ENCODE results near the gene ALLC. TPM values are rescaled to one million over a fixed set of nuclear protein-coding genes. Genes with fewer than 3 reads are reported as not detected.

The ALLC gene
- polyA plus RNA-seq, 2 of the 4 experiments (the other 2 are of a cell fraction): not detected

DNA sequence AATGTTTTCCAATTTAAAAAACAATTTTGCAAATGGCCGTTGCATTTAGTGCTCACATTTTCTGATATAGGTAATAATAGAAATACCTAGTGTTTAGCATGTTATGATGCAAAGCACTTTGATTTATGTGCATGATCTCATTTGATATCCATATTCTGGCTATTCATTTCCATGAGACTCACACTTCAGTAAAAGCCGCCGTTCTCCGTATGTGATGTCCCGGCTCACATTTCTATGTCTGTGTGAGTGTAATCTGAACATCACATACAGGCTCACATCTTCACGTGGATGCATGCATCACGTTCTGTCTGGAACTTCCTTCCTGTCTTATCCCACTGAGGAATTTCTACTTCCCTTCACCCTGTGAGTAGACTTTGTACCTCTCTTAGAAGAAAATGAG, 91.2 kb downstream of the ALLC start (continued):
- TF ChIP-seq, protein P1, sequence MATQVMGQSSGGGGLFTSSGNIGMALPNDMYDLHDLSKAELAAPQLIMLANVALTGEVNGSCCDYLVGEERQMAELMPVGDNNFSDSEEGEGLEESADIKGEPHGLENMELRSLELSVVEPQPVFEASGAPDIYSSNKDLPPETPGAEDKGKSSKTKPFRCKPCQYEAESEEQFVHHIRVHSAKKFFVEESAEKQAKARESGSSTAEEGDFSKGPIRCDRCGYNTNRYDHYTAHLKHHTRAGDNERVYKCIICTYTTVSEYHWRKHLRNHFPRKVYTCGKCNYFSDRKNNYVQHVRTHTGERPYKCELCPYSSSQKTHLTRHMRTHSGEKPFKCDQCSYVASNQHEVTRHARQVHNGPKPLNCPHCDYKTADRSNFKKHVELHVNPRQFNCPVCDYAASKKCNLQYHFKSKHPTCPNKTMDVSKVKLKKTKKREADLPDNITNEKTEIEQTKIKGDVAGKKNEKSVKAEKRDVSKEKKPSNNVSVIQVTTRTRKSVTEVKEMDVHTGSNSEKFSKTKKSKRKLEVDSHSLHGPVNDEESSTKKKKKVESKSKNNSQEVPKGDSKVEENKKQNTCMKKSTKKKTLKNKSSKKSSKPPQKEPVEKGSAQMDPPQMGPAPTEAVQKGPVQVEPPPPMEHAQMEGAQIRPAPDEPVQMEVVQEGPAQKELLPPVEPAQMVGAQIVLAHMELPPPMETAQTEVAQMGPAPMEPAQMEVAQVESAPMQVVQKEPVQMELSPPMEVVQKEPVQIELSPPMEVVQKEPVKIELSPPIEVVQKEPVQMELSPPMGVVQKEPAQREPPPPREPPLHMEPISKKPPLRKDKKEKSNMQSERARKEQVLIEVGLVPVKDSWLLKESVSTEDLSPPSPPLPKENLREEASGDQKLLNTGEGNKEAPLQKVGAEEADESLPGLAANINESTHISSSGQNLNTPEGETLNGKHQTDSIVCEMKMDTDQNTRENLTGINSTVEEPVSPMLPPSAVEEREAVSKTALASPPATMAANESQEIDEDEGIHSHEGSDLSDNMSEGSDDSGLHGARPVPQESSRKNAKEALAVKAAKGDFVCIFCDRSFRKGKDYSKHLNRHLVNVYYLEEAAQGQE (IDR thresholded peaks at IDR 0.05): no peak
- no peak for TF ChIP-seq RNF2 (IDR thresholded peaks at IDR 0.05; ENCODE audit: borderline replicate concordance, low read depth)
- TF ChIP-seq, protein P2, sequence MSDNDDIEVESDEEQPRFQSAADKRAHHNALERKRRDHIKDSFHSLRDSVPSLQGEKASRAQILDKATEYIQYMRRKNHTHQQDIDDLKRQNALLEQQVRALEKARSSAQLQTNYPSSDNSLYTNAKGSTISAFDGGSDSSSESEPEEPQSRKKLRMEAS (IDR thresholded peaks at IDR 0.05): no peak

DNA sequence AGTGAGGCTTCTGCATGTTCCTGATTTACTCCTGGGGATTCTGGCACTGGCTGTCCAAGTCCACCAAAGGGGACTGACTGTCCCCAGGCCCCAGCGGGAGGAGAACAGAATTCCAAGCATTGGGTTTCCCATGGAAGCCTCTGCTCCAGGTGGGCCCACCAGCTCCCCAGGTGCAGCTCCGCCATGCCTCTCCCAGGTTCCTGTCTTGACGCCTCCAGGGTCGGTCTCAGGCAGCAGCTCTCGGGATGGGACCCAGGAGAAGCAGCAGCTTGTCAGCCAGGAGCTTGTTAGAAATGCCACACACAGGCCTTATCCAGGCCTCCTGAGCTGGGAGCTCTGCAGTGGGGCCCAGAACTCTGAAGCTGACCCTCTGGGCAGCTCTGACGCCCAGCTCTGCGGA, 93.3 kb downstream of the ALLC start:
- TF ChIP-seq, protein P3, sequence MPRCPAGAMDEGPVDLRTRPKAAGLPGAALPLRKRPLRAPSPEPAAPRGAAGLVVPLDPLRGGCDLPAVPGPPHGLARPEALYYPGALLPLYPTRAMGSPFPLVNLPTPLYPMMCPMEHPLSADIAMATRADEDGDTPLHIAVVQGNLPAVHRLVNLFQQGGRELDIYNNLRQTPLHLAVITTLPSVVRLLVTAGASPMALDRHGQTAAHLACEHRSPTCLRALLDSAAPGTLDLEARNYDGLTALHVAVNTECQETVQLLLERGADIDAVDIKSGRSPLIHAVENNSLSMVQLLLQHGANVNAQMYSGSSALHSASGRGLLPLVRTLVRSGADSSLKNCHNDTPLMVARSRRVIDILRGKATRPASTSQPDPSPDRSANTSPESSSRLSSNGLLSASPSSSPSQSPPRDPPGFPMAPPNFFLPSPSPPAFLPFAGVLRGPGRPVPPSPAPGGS (IDR thresholded peaks at IDR 0.05): no peak
- no peak for TF ChIP-seq KDM5A (IDR thresholded peaks at IDR 0.05)
- TF ChIP-seq TFCP2L1 (CRISPR knock-in tag; IDR thresholded peaks at IDR 0.05): no peak
- TF ChIP-seq HOXA7 (CRISPR knock-in tag; IDR thresholded peaks at IDR 0.05): no peak
- TF ChIP-seq GATA3 (IDR thresholded peaks at IDR 0.05; ENCODE audit: borderline replicate concordance): no peak
- no peak for TF ChIP-seq HEYL (CRISPR knock-in tag; IDR thresholded peaks at IDR 0.05)
- no peak for TF ChIP-seq BHLHE40 (IDR thresholded peaks at IDR 0.05; ENCODE audit: low read depth, low read length)
- no peak for TF ChIP-seq NFE2L2 (conservative IDR thresholded peaks at IDR 0.05; ENCODE audit: low read length)
- TF ChIP-seq NR3C1 (IDR thresholded peaks at IDR 0.05): no peak
- TF ChIP-seq, protein P4, sequence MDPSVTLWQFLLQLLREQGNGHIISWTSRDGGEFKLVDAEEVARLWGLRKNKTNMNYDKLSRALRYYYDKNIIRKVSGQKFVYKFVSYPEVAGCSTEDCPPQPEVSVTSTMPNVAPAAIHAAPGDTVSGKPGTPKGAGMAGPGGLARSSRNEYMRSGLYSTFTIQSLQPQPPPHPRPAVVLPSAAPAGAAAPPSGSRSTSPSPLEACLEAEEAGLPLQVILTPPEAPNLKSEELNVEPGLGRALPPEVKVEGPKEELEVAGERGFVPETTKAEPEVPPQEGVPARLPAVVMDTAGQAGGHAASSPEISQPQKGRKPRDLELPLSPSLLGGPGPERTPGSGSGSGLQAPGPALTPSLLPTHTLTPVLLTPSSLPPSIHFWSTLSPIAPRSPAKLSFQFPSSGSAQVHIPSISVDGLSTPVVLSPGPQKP (IDR thresholded peaks at IDR 0.05; ENCODE audit: low read depth, low read length): no peak
- no peak for TF ChIP-seq EHF (CRISPR knock-in tag; IDR thresholded peaks at IDR 0.05)
- no peaks in the 10 kb centered on the region for H3K9me3 ChIP-seq
- H3K4me3 ChIP-seq: no peak overlapping the region
- H3K4me1 ChIP-seq: no peaks in the 10 kb centered on the region
- H3K27ac ChIP-seq: no peak overlapping the region
- DNase-seq (ENCODE audit: low read depth in 1 of 2, low spot score in 1 of 2) (no peak), ATAC-seq (no peak), FAIRE-seq (no peak)
- ChIA-PET POLR2A (no interaction called here), CTCF (interaction anchor here (0.6 to 1.6 kb wide), 2 partner anchors 30 to 1451 kb away, joined by 3 to 4 read pairs; no protein-coding TSS in a partner anchor)
- WGBS (ENCODE audit: missing lambda C conversion rate): 39% methylated on average over 7 of the region's 7 CpGs
- H3K4me2 ChIP-seq: no peak overlapping the region

DNA sequence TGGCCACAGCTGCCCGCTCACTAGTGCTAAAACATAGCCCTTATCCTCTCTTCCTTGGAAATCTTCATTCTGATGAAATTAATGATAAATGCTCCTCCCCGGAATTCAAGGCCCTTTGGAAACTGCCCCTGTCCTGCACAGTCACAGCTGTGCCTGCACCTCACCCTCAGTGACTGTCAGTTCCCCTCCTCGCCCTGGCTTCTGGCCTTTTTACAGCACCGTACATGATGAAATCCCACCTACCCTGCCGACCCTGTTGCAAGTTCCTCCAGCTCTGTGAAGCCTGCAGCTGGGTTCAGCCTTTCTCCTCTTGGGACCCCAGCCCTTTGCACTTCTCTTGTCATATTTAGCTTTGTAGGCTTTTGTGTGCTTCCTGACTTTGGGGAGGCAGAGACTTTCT, 93.8 kb downstream of the ALLC start:
- 9% methylated on average over 5 of the region's 5 CpGs for WGBS (ENCODE audit: missing lambda C conversion rate)
- no peak overlapping the region for H3K27ac ChIP-seq
- DNase-seq (ENCODE audit: low read depth in 1 of 2, low spot score in 1 of 2): no peak
- no peak overlapping the region for H3K4me2 ChIP-seq
- no peaks in the 10 kb centered on the region for H3K4me1 ChIP-seq
- ChIA-PET POLR2A (no interaction called here), CTCF (interaction anchor here (0.6 to 1.6 kb wide), 2 partner anchors 29 to 1450 kb away, joined by 3 to 4 read pairs; no protein-coding TSS in a partner anchor)
- H3K9me3 ChIP-seq: no peaks in the 10 kb centered on the region
- FAIRE-seq: no peak
- ATAC-seq: no peak
- no peak overlapping the region for H3K4me3 ChIP-seq
- TF ChIP-seq, protein P1 (IDR thresholded peaks at IDR 0.05): no peak
- TF ChIP-seq ESRRA (IDR thresholded peaks at IDR 0.05; ENCODE audit: borderline replicate concordance, low read length) (no peak), EP300 (IDR thresholded peaks at IDR 0.05) (no peak), JUN (IDR thresholded peaks at IDR 0.05) (no peak), POLR2AphosphoS2 (conservative IDR thresholded peaks at IDR 0.05; ENCODE audit: low read length) (no peak), EHF (CRISPR knock-in tag; IDR thresholded peaks at IDR 0.05) (no peak), FOSL2 (IDR thresholded peaks at IDR 0.05) (no peak), FOSL2 (CRISPR knock-in tag; IDR thresholded peaks at IDR 0.05) (no peak), ZSCAN20 (CRISPR knock-in tag; IDR thresholded peaks at IDR 0.05) (no peak), NFE2L2 (conservative IDR thresholded peaks at IDR 0.05; ENCODE audit: low read length) (no peak), KDM1A (IDR thresholded peaks at IDR 0.05; ENCODE audit: low read depth) (no peak), POLR2A (IDR thresholded peaks at IDR 0.05; ENCODE audit: low read length) (no peak), ZFP36 (IDR thresholded peaks at IDR 0.05; ENCODE audit: borderline replicate concordance, partially characterized antibody) (no peak), CHD4 (IDR thresholded peaks at IDR 0.05; ENCODE audit: borderline replicate concordance) (no peak)
- TF ChIP-seq, protein P5, sequence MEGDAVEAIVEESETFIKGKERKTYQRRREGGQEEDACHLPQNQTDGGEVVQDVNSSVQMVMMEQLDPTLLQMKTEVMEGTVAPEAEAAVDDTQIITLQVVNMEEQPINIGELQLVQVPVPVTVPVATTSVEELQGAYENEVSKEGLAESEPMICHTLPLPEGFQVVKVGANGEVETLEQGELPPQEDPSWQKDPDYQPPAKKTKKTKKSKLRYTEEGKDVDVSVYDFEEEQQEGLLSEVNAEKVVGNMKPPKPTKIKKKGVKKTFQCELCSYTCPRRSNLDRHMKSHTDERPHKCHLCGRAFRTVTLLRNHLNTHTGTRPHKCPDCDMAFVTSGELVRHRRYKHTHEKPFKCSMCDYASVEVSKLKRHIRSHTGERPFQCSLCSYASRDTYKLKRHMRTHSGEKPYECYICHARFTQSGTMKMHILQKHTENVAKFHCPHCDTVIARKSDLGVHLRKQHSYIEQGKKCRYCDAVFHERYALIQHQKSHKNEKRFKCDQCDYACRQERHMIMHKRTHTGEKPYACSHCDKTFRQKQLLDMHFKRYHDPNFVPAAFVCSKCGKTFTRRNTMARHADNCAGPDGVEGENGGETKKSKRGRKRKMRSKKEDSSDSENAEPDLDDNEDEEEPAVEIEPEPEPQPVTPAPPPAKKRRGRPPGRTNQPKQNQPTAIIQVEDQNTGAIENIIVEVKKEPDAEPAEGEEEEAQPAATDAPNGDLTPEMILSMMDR (IDR thresholded peaks at IDR 0.05): no peak

Measured in A549 (cell line).